Vagina (tissue), 2 donors: ENCODE data around the gene NES.
A peak's percentile ranks its signal among the peaks of the same experiment; 100 is the strongest.

Source experiments
- POLR2A ChIP-seq, 2 donors: fragments of 450-650 bp; IDR thresholded peaks; one replicate each; pipeline ENCODE4 v1.6.1; 2017; ENCODE audit warnings: antibody characterized with exemption in 2 of 2, mild to moderate bottlenecking in 2 of 2, moderate library complexity in 2 of 2
- POLR2AphosphoS5 ChIP-seq, 2 donors: sonication (generic); formaldehyde crosslinking; IDR thresholded peaks; one replicate each; pipeline ENCODE4 v1.9.0; 2017; ENCODE audit warnings: antibody characterized with exemption in 2 of 2, mild to moderate bottlenecking in 2 of 2, low read depth in 1 of 2; ENCODE audit not compliant: insufficient read depth in 1 of 2
- TF ChIP-seq, protein P1 (sequence below), 3 experiments: fragments of 450-650 bp in 2 of 3; fragments of 200-600 bp in 1 of 3; sonication (generic) in 1 of 3; IDR thresholded peaks; one replicate each; pipeline ENCODE4 v1.5.1; 2017 to 2019; ENCODE audit warnings: antibody characterized with exemption in 3 of 3, mild to moderate bottlenecking in 2 of 3, moderate library complexity in 2 of 3

DNA sequence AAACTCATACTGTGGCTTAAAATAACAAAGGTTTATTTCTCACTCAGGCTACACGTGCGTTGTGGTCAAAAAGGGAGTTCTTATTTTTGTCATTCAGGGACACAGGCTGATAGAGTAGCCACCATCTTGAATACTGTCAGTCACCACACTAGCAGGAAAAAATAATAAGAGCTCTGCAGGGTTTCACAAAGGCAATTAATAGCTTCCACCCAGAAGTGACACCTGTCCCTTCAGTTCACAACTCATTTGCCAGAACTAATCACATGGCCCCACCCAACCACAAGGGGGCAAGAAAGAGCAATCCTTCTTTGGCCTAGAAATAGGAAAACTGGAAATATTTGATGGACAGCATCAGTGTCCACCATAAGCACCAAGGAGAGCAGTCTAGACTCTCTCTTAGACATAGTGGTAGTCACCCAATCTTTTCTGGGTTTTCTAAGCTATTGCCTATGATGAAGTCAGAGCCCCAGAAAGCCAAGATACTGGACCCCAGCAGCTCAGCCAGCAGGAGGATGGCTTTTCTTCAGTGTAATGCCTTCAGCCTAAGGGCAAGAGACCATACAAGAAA, 49.8 kb downstream of the NES start:
- TF ChIP-seq, protein P1, sequence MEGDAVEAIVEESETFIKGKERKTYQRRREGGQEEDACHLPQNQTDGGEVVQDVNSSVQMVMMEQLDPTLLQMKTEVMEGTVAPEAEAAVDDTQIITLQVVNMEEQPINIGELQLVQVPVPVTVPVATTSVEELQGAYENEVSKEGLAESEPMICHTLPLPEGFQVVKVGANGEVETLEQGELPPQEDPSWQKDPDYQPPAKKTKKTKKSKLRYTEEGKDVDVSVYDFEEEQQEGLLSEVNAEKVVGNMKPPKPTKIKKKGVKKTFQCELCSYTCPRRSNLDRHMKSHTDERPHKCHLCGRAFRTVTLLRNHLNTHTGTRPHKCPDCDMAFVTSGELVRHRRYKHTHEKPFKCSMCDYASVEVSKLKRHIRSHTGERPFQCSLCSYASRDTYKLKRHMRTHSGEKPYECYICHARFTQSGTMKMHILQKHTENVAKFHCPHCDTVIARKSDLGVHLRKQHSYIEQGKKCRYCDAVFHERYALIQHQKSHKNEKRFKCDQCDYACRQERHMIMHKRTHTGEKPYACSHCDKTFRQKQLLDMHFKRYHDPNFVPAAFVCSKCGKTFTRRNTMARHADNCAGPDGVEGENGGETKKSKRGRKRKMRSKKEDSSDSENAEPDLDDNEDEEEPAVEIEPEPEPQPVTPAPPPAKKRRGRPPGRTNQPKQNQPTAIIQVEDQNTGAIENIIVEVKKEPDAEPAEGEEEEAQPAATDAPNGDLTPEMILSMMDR (IDR thresholded peaks at IDR 0.05), result peak; percentile 32 to 42 (median 38)
- TF ChIP-seq POLR2A (IDR thresholded peaks at IDR 0.05) (no peak), POLR2AphosphoS5 (IDR thresholded peaks at IDR 0.05; ENCODE audit: insufficient read depth in 1 of 2, low read depth in 1 of 2) (no peak)
